Ishikawa (cell line): ENCODE data around the gene CD82.

Experiments
- CREB1 ChIP-seq: IDR thresholded peaks from 2 replicates; pipeline ENCODE4 v1.6.1; 2012; ENCODE audit warnings: low read depth
- EGR1 ChIP-seq: IDR thresholded peaks from 2 replicates; pipeline ENCODE4 v1.6.1; 2012
- RAD21 ChIP-seq: IDR thresholded peaks from 2 replicates; pipeline ENCODE4 v1.6.1; 2012; ENCODE audit warnings: low read depth
- TAF1 ChIP-seq: IDR thresholded peaks from 2 replicates; pipeline ENCODE4 v1.6.1; 2012; ENCODE audit warnings: low read depth, mild to moderate bottlenecking
- TCF12 ChIP-seq: IDR thresholded peaks from 2 replicates; pipeline ENCODE4 v1.6.1; 2012; ENCODE audit warnings: low read depth
- TF ChIP-seq, protein P1 (sequence below): IDR thresholded peaks from 2 replicates; pipeline ENCODE4 v1.6.1; 2012
- TF ChIP-seq, protein P2 (sequence below): IDR thresholded peaks from 2 replicates; pipeline ENCODE4 v1.6.1; 2012; ENCODE audit warnings: low read depth, mild to moderate bottlenecking

DNA sequence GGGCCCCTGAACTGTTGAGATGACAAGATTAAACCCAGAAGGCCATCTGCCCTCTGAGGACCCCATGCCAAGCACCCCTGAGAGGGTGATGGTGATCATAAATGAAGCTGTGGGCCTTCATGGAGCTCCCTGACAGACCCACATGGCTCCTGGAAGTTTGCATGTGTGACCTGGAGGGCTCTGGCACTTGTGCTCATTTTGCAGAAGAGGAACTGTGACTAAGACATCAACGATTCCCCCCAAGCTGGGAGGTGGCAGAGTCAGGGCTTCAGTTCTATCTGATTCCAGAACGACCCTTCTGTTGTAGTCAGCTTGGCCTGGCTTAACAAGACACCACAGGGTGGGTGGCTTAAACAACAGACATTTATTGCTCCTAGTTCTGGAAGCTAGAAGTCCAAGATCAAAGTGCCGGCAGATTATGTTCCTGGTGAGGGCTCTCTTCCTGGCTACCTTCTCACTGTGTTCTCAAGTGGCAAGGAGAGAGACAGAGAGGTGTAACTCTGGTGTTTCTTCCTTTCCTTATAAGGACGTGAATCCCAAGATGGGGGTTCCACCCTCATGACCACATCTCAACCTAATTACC lies 46.4 kb upstream of the CD82 start:
- TF ChIP-seq, protein P1, sequence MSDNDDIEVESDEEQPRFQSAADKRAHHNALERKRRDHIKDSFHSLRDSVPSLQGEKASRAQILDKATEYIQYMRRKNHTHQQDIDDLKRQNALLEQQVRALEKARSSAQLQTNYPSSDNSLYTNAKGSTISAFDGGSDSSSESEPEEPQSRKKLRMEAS: no peak
- TF ChIP-seq, protein P2, sequence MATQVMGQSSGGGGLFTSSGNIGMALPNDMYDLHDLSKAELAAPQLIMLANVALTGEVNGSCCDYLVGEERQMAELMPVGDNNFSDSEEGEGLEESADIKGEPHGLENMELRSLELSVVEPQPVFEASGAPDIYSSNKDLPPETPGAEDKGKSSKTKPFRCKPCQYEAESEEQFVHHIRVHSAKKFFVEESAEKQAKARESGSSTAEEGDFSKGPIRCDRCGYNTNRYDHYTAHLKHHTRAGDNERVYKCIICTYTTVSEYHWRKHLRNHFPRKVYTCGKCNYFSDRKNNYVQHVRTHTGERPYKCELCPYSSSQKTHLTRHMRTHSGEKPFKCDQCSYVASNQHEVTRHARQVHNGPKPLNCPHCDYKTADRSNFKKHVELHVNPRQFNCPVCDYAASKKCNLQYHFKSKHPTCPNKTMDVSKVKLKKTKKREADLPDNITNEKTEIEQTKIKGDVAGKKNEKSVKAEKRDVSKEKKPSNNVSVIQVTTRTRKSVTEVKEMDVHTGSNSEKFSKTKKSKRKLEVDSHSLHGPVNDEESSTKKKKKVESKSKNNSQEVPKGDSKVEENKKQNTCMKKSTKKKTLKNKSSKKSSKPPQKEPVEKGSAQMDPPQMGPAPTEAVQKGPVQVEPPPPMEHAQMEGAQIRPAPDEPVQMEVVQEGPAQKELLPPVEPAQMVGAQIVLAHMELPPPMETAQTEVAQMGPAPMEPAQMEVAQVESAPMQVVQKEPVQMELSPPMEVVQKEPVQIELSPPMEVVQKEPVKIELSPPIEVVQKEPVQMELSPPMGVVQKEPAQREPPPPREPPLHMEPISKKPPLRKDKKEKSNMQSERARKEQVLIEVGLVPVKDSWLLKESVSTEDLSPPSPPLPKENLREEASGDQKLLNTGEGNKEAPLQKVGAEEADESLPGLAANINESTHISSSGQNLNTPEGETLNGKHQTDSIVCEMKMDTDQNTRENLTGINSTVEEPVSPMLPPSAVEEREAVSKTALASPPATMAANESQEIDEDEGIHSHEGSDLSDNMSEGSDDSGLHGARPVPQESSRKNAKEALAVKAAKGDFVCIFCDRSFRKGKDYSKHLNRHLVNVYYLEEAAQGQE: no peak
- TF ChIP-seq TAF1: no peak
- no peak for TF ChIP-seq CREB1
- TF ChIP-seq EGR1: no peak
- TF ChIP-seq TCF12: no peak
- TF ChIP-seq RAD21: no peak
